Left renal pelvis (tissue), 4 donors: ENCODE results near the gene SSH2. TPM values are rescaled to one million over a fixed set of nuclear protein-coding genes. Genes with fewer than 3 reads are reported as not detected.

Experiments used
- DNase-seq, 4 donors: peaks; one replicate each; pipeline ENCODE4 v3.0.0-alpha.2; 2013; ENCODE audit warnings: low read depth in 4 of 4, low spot score in 3 of 4
- polyA plus RNA-seq, 4 donors: library from polyadenylated mRNA; unstranded; fragments of 120-200 nt; gene quantifications; one replicate each; pipeline ENCODE4 v1.2.1, GENCODE V29; 2013; ENCODE audit not compliant: insufficient read length in 4 of 4

Gene SSH2
- polyA plus RNA-seq, 4 donors: 8.9 to 19.4 (median 17.5) TPM

GRCh38 chr17:29642171-29642611, 287.8 kb downstream of the SSH2 start:
- peak in 1 of 4 donors; percentile 82 for DNase-seq

GRCh38 chr17:29640981-29641642, 288.9 kb downstream of the SSH2 start:
- DNase-seq: no peak

DNA sequence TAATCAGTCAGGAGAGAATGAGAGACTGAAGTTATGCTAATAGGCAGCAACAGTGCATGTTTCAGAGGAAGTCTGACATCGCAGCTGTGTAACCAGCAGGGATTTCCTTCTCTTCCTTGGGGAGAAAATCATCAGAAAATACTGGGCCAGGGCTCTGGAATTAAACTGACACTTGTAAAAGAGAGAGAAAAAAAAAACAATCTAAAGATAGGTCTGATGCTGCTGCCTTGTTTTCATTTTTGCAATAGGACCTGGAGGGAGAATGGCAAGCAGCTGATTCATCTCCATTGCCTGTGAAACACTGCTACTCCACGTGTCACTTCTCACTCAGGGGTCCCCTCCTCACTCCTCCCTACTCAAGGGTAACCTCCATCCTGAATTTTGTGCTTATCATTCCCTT, 289.6 kb downstream of the SSH2 start:
- DNase-seq: no peak

DNA sequence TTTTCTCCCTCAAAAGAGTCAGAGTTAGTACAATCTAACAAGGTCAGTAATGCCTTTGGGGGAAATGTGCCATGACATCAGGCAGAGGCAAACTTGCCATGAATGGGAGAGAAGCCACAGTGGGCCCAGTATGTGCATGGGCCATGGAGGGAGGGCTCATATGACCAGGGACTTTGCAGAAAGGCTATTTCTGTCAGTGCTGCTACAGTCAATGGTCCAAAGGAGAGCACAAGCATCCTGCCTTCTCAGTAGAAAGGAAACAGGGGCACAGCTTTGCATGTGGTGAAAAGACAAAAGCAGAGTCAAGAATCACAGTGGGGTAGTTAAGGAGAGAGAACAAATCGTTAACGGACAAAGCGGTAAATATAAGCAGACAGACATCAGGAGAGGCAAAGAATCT, 296.1 kb downstream of the SSH2 start:
- DNase-seq: no peak

DNA sequence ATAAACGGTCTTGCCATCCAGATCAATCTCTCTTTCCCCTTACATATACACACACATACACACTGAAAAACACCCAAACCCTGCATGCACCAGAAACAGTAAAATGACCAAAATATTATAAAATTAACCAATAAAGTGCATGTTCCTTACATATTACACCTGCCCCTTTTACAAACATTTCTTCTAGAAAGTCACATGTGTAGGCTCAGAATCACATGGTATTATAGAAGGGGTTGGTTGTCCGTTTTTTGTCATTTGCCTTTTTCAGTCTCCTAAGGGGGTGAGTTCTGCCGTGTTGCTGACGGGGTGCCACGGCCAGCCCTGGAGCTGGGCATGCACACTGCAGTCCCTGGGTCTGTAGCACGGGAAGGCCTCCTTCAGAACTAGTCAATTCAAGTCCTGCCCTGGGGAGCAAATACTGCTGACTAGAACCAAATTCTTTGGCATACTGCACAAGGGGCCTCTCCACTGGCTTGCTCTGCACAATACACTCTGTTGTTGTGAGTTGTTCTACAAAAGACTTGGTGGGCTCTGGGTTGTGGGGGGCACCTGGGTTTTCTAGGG, 299.3 kb downstream of the SSH2 start:
- DNase-seq: no peak

- DNase-seq: no peak
Measured at GRCh38 chr17:29629839-29630238, 300.2 kb downstream of the SSH2 start.

DNA sequence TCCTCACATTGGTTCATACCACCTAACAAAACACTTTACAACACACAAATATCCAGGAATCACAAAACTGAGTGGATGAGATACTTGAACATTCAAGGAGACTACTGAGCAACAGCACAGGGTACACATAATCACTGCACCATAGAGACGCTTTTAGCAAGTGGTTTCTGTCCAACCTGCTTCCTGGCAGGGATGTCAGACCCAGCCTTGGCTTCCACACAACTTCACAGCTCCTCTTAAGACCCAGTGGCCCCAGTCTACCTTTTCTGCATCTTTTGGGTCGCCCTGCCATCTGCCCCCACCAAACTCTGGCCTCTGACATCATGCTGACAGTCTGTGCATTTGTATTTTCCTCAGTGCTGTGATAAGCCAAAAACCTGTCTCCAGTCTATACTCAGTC, 301.4 kb downstream of the SSH2 start:
- DNase-seq: no peak

- DNase-seq: no peak
Measured at GRCh38 chr17:29627951-29628350, 302.1 kb downstream of the SSH2 start.

GRCh38 chr17:29625037-29625750, 304.8 kb downstream of the SSH2 start:
- no peak for DNase-seq

DNA sequence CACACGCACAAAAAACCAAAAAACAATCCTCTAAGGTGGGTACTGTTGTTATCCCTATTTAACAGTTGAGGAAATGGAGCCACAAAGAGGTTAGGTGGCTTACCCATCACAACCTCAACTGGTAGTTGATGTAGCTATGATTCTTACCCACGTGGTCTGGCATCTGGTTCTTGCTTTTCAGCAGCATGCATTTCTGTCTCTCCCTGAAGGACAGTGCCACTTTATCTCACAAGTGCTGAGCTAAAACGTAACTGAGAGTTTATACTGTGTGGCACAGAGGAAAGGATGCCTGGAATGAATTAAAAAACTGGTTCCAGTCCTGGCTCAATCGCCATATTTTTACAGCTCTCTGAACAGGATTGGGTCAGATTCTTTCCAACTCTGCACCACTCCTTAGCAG, 305.4 kb downstream of the SSH2 start:
- no peak for DNase-seq

- no peak for DNase-seq
Measured at GRCh38 chr17:29623283-29623647, 306.8 kb downstream of the SSH2 start.

DNA sequence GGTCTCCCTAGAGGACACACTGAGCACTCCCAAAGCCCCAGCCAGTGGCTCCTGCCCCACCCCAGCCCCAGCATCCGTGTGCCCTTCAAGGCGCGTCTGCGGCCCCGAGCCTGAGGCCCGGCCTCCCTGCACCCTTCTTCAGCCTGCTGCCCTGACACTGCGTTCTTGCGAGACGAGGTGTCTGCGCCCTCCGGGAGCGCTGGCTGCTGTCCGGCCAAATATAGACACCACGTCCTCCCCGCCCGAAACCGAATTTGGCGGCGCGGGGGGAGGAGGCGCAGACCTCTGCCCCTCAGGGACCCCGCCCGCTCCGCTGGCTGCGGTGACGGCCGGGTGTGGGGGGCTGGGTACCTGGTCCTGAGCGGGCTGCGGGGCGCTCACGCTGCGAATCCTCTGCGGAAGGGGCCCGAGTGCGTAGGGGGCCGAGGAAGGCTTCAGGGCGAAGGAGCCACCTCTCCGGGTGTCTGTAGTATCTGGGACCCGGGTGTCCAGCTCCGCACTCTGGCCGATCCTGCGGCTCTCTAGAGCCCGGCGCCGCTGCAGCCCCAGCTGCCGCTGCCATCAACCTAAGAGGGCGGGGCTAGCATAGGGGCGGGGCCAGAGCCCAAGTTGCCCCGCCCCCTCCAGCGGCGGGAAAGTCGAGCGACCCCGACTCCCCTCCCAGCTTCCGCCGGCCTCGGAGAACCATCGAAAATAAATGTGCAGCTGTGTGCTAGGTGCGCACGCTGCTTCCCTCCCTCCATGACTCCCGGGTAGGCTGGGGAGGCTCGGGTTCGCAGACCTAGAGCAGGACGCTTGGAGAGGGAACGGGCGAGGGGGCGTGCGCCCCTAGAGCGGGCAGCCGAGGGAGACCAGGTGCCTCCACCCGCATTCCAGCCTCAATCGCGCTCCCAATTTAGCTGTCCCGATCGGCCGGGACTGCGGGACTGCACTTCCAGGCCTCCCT, 307.4 kb downstream of the SSH2 start, which contains the start of gene CORO6:
TSS of gene CORO6 (minus strand) at position 576 of the 946 bp plus-strand sequence. CDS start 1,491 bp downstream, outside the sequence.
- DNase-seq: no peak

DNA sequence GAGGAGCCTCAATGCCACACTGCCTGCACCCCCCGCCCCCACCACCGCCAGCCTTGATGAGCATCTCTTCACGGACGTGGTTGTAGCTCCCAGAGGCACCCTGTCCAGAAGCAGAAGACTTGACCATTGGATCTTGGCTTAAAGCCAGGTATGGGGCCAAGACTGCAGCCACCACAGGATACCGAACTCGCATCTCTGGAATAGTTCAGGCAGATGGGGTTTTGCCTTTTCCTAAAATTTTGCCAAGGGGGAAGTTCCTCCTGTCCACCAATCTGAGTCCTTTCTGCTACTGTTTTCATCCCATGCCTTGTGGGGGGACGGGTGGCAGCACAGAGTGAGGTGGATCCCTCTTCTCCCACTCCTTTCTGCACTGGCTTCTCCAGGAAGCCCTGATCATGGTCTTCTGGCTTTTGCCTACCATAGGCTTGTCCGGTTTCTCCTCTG, 308.3 kb downstream of the SSH2 start:
- no peak for DNase-seq

DNA sequence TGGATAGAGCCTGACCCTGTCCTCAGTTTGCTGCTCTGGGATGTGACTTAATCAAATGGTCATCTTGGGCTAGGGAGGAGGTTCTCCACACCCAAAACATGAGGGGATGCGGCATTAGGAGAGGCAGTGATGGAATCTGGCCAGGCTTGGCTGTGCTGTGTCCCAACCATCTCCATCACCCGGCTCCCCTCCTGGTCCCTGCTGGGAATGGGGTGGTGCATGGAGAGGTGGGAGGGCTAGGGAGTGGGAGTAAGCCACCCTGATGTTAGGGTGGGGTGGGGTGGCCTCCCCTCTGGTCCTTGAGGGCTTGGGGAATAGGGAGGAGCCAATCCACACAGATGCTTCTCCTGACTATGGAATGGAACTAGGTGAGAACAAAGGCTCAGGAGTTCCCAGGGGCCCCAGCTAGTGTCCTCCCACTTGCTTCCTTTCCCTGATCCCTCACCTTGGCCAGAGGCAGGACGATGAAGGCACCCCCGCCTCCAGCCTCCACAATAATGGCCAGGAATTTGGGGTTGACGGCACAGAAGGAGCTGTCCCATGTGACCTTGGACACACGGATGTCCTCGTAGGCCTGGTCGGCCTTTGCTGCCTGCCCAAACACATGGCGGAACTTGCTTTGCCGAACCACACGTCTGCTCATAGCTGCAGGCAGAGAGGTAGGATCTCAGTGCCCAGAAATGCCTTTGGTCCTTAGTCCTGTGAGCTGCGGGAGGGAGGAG, 309.1 kb downstream of the SSH2 start:
- no peak for DNase-seq

DNA sequence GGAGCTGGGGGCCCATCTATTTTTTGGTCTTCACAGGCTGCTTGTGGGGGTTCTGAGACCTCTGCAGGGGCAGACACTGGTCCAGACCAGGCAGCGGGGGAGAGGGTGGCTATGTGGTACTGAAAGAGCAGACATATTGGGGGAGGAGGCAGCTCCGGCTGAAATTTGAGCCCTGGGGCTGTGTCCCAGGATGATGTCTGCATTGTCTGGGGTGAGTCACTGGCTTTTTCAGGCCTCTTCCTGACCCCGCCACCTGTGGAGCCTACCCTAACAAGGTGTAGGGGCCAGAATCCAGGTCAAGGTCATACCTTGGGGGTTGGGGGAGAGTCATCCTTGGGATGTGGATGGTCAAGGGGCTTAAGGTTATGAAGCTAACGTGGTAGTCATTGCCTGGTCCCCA, 309.8 kb downstream of the SSH2 start:
- no peak for DNase-seq

GRCh38 chr17:29619251-29619650, 310.8 kb downstream of the SSH2 start:
- no peak for DNase-seq

- no peak for DNase-seq
Measured at GRCh38 chr17:29618272-29619065, 311.6 kb downstream of the SSH2 start.

DNA sequence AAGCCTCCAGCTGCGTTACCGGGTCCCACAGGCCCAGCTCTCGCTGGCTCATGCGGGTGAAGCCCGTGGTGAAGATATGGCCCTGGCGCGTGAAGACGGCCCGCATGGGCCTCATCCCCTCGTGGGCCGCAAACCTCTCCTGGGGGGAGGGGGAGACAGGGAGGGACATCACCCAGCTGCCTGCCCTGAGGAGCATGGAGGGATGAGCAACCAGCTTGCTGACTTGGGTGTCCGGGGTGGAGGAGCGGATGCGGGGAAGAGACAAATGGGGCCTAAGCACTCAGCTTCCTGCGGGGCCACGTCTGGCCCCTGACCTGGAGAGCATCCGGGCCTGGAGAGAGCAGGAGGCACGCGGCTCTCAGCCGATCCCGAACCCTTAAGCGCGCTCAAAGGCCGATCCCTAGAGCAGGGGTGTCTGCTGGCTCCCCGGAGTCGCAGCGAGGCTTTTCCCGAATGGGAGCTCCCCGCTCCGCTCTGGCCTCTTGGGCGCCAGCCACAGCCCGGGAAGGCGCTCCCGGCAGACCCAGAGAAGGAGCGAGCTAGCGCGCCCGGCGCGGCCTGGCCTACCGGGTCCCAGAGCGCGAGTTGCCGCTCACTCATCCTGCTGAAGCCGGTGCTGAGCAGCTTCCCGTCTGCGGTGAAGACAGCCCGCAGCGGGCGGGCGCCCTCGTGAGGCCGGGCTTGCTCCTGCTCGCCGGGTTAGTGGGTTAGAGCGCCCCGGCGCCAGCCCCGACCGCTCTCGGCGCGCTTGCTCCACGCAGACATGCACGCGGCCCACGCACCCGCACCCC, 312.4 kb downstream of the SSH2 start:
- DNase-seq: no peak

GRCh38 chr17:29617125-29617480, 312.9 kb downstream of the SSH2 start:
- DNase-seq: no peak
